Left ventricle myocardium inferior (tissue), 1 donor: Measurements from ENCODE around the gene SERINC5. TPM values are rescaled to one million over a fixed set of nuclear protein-coding genes. Genes with fewer than 3 reads are reported as not detected.

Experiments used
- DNase-seq: peaks from one replicate; pipeline ENCODE4 v3.0.0-alpha.2; 2020
- H3K27ac ChIP-seq: fragments of 200-600 bp; replicated peaks from 2 replicates; pipeline ENCODE4 v1.8.0; 2021
- H3K27me3 ChIP-seq: fragments of 200-600 bp; 2 replicates; pipeline ENCODE4 v1.8.0; 2021; ENCODE audit warnings: low read depth
- H3K36me3 ChIP-seq: fragments of 200-600 bp; 2 replicates; pipeline ENCODE4 v1.8.0; 2021
- H3K4me1 ChIP-seq: fragments of 200-600 bp; 2 replicates; pipeline ENCODE4 v1.8.0; 2021
- H3K4me3 ChIP-seq: fragments of 200-600 bp; 2 replicates; pipeline ENCODE4 v1.8.0; 2021; ENCODE audit warnings: mild to moderate bottlenecking, moderate library complexity
- H3K9me3 ChIP-seq: fragments of 200-600 bp; replicated peaks from 2 replicates; pipeline ENCODE4 v1.8.0; 2021
- CTCF ChIP-seq: fragments of 200-600 bp; IDR thresholded peaks from 2 replicates; pipeline ENCODE4 v1.8.0; 2021; ENCODE audit warnings: antibody characterized with exemption, mild to moderate bottlenecking, borderline replicate concordance
- intact Hi-C: fragments of 100-400 bp; cut with micrococcal nuclease; formaldehyde crosslinking; loops from one replicate; pipeline ENCODE4 v1.11.0; 2022
- total RNA-seq: library from RNA; stranded (reverse); fragmentation: NEBNext Ultra II Directional; extraction: Animal tissue kit (Norgen Biotek cat#: 25700); gene quantifications from one replicate; pipeline ENCODE4 v1.2.1, GENCODE V29; 2021
- donor health status: DM: no; HTN: yes; CAD: no; lungs with severe emphysema.

Gene SERINC5
- total RNA-seq, 1 donor from 2014 or later = 12.2 TPM

- no peak for TF ChIP-seq CTCF
- intact Hi-C loops = no loop called here
- Histone ChIP-seq H3K27me3 (no peaks in the 10 kb centered on the region), H3K27ac (no peak overlapping the region), H3K4me3 (no peak overlapping the region), H3K9me3 (no peaks in the 10 kb centered on the region), H3K36me3 (no peaks in the 10 kb centered on the region), H3K4me1 (peaks cover 14% of the 10 kb centered on the region)
- DNase-seq = no peak
These were observed 24.2 kb downstream of the SERINC5 start for GRCh38 chr5:80231693-80232092.

GRCh38 chr5:80231243-80231642, 24.6 kb downstream of the SERINC5 start:
- no peak for TF ChIP-seq CTCF
- intact Hi-C loops = no loop called here
- no peak overlapping the region for H3K27ac ChIP-seq

DNA sequence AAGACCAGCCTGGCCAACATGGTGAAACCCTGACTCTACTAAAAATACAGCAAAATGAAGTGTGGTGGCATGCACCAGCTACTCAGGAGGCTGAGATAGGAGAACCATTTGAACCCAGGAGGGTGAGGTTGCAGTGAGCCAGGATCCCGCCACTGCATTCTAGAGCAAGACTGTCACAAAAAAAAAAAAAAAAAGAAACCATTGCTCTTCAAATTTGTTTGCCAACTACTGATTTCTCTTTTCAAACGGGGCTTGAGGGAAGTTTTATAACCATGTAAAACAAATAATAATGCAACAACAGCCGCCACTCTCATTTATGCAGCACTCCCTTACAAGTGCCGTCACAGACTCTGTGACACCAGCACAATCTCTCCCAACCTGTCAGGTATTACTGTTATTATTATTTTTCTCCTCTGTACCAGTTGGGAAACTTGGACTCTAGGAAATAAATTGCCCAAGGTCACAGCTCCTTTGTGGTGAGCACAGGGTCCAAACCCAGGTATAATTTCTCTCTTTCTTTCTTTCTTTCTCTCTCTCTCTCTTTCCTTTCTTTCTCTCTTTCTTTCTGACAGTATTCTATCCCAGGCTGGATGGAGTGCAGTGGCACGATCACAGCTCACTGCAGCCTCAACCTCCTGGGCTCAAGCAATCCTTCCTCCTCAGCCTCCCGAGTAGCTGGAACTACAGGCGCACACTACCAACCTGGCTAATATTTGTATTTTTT, 25.4 kb downstream of the SERINC5 start:
- Histone ChIP-seq H3K4me3 (no peak overlapping the region), H3K27me3 (no peaks in the 10 kb centered on the region), H3K27ac (no peak overlapping the region), H3K36me3 (no peaks in the 10 kb centered on the region), H3K9me3 (no peaks in the 10 kb centered on the region), H3K4me1 (peaks cover 14% of the 10 kb centered on the region)
- no peak for TF ChIP-seq CTCF
- DNase-seq = no peak
- intact Hi-C loops = no loop called here

More at GRCh38 chr5:80231243-80231642, 24.6 kb downstream of the SERINC5 start:
- Histone ChIP-seq H3K36me3 (no peaks in the 10 kb centered on the region), H3K4me1 (peaks cover 14% of the 10 kb centered on the region), H3K4me3 (no peak overlapping the region), H3K9me3 (no peaks in the 10 kb centered on the region), H3K27me3 (no peaks in the 10 kb centered on the region)
- no peak for DNase-seq

DNA sequence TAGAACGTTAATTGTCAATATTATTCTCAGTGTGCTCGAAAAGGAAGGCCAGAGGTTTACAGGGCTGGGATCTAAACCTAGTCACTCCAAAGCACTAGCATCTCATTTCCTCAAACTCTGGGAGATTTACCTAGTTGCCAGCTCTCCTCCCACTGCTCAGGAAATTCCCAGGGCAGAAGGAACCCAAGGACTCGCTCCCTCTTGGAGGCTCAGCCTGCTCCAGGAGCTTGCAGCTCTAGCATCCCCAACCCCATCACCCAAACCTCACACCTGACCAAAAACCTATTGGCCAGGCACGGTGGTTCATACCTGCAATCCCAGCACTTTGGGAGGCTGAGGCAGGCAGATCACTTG, 26.0 kb downstream of the SERINC5 start:
- Histone ChIP-seq H3K4me3 (no peak overlapping the region), H3K27ac (no peak overlapping the region), H3K4me1 (peaks cover 19% of the 10 kb centered on the region), H3K27me3 (no peaks in the 10 kb centered on the region), H3K36me3 (no peaks in the 10 kb centered on the region), H3K9me3 (no peaks in the 10 kb centered on the region)
- TF ChIP-seq CTCF = no peak
- DNase-seq = no peak
- intact Hi-C loops = no loop called here

GRCh38 chr5:80227979-80228596, 27.8 kb downstream of the SERINC5 start:
- no peak for TF ChIP-seq CTCF
- Histone ChIP-seq H3K4me1 (peaks cover 19% of the 10 kb centered on the region), H3K27ac (no peak overlapping the region), H3K27me3 (no peaks in the 10 kb centered on the region), H3K9me3 (no peaks in the 10 kb centered on the region), H3K4me3 (no peak overlapping the region), H3K36me3 (no peaks in the 10 kb centered on the region)
- DNase-seq = no peak
- intact Hi-C loops = no loop called here
